Stimulated activated naive CD8-positive, alpha-beta T cell treated with anti-CD3 and anti-CD28 coated beads, Interleukin-15, Interleukin-2, amounts not matched to agents 100 U/mL and 50 U/mL, for 24 hours (primary cell): Measurements from ENCODE around the gene VTA1.
"Not testable (repeated sequence)": the region's sequence is repeated elsewhere in the genome, so short reads cannot be mapped to it uniquely, and the experiment has no call there.

ENCODE experiments used
- ATAC-seq: fragments of 150-1000 bp; cut with Tn5 transposase; one replicate; pipeline ENCODE4 v1.10.0; 2021
- DNase-seq: peaks from one replicate; pipeline ENCODE4 v3.0.0; 2021

Gene VTA1, protein sequence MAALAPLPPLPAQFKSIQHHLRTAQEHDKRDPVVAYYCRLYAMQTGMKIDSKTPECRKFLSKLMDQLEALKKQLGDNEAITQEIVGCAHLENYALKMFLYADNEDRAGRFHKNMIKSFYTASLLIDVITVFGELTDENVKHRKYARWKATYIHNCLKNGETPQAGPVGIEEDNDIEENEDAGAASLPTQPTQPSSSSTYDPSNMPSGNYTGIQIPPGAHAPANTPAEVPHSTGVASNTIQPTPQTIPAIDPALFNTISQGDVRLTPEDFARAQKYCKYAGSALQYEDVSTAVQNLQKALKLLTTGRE

DNA sequence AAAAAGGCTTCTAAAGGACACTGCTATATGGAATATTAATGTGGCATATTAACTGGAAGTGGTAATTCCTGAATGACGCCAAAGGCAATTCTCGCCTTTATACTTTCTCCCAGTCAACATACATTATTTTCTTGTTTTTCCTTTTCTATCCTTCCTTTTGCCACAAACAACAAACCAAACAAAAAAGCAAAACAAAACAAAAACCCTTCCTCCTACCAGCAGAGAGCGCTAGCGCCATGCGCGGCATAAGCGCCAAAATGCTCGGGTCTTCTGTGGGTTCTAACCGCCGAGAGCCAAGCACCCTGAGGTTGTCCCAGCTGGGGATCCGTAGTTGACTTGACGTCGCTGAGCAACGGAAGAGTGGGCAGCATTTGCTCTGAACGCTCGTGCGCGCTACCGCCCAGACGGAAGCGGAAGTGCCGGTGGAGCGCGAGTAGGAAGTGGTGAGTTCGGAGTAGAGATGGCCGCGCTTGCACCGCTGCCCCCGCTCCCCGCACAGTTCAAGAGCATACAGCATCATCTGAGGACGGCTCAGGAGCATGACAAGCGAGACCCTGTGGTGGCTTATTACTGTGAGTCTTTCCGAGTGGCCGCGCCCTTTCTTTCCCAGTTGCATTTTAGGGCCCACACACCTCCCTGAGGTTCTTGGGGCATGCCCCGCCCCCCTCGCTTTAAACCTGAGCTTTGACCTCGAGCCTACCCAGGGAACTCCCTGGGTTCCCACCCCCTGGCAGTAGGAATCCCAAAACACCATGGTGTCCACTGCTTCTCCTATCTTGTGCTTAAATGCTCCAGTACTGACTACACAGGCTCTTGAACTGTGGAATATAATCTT lies at the start of gene VTA1, which contains the start of gene NMBR:
Gene VTA1, plus strand, starts transcription at position 436 of the 835 bp plus-strand sequence. Its CDS starts 25 bp downstream, at position 461.
Gene NMBR, minus strand, starts transcription at position 295 of the 835 bp plus-strand sequence. CDS start 58,464 bp downstream, outside the sequence.
- ATAC-seq (peak; percentile 99), DNase-seq (peak; percentile 94)

DNA sequence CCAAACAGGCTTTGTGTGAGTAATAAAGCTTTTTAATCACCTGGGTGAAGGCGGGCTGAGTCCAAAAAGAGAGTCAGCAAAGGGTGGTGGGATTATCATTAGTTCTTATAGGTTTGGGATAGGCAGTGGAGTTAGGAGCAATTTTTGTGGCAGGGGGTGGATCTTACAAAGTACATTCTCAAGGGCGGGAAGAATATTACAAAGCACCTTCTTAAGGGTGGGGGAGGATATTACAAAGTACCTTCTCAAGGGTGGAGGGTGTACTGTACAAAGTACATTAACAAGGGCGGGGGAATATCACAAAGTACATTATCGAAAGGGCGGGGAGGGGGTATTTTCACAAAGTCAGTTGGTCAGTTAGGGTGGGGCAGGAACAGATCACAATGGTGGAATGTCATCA lies 42.2 kb upstream of the VTA1 start:
- DNase-seq, ATAC-seq: not testable (repeated sequence)

DNA sequence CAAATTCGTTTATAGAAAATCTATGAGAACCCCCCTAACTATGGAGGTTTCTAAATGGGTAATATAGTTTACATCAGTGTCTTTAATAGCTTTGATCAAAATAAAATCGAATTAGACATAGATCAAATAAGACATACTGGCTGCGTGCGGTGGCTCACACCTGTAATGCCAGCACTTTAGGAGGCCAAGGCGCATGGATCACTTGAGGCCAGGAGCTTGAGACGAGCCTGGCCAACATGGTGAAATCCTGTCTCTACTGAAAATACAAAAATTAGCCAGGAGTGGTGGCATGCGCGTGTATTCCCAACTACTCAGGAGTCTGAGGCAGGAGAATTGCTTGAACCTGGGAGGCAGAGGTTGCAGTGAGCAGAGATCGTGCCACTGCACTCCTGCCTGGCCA lies 36.2 kb upstream of the VTA1 start:
- not testable (repeated sequence) for ATAC-seq, DNase-seq

DNA sequence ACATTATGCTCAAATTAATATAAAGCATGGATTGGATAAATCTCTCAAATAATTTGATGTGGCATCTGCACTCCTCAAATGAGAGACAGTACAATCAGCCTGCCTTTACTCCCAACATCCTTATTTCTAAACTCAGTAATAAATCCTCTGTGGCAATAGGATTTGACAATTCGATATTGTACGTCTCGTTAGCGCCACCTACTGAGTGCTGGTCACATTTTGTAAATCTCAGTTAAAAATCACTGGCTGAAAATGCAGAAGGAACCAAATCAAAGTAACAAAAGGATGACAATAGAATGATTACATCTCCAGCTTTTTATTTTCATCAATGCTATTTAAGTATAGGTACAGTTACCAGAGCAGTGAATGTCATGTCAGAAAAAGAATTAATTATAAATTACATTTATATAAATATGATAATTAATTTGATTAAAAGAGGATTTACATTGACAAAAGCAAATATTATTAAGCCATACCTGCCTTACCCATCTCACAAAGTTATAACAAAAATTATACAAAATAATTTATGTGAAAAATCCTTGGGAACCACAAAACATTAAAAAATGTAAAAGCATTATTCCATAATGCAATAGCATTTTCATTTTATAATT lies 34.5 kb upstream of the VTA1 start:
- ATAC-seq (no peak), DNase-seq (peak; percentile 82)

DNA sequence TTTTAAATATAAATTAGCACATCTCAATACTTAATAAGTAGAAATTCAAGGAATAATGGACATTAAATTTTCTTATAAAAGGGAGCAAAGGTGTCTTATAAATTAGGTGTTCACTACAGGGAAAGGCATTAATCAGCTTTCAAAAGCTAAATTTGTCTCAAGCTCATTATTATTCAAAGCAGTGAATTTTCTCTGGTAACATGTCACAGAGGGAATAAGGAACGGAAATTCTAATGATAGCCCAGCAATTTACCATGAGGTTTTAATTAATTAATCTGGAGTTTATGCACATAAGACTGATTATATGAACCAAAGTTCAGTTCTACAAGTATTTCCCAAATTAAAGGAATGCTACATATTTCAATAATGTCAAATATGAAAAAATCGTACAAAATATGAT lies 29.7 kb upstream of the VTA1 start:
- DNase-seq (no peak), ATAC-seq (no peak)

DNA sequence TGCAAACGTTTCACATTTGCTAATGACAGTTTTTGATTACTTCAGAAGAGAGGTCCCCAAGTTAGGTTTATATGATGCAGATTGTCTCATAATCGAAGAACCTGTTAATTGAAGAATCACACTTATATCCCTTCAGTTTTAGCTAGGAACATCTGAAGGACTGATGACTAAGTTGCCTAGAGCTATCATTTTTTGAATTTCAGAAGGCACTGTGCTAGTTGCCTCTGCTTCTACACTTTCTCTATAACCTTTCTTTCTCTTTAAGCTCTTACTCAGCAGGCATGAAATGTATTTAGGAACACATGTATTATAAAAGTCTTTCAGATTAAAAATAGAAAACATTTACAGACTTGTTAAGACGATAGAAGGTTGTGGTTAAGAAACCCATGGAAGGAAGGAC lies 28.7 kb upstream of the VTA1 start:
- ATAC-seq (no peak), DNase-seq (no peak)

DNA sequence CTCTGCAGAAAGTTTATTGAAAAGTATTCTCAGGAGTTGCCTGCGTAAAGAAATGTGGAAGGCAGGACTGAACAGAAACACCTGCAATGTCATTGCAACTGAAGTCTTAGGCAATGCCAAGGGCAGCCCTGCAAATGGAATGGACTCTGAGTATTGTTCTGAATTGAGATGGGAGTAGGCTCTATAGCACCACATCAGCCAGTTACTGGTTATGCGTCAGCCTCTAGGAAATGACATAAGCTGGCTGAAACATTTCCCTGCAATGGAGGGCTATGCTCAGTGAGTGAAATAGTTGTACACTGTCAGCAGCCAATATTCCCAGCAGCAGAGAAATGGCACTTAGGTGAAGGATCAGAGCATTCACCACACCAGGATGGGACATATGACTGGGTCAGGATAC lies 28.1 kb upstream of the VTA1 start:
- DNase-seq = no peak
- no peak for ATAC-seq

DNA sequence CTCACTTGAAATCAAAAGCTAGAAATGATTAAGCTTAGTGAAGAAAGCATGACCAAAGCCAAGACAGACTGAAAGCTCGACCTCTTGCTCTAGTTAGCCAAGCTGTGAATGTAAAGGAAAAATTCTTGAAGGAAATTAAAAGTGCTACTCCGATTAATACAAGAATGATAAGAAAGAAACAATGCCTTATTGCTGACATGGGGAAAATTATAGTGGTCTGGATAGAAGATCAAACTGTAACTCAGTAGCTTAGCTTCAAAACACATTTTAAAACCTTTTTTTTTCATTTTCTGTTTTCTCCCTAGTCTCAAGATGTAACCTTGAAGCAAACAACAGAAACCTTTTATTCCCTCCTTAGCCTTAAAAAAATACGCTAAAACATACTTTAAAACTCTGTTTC lies 25.7 kb upstream of the VTA1 start:
- ATAC-seq (no peak), DNase-seq (no peak)

DNA sequence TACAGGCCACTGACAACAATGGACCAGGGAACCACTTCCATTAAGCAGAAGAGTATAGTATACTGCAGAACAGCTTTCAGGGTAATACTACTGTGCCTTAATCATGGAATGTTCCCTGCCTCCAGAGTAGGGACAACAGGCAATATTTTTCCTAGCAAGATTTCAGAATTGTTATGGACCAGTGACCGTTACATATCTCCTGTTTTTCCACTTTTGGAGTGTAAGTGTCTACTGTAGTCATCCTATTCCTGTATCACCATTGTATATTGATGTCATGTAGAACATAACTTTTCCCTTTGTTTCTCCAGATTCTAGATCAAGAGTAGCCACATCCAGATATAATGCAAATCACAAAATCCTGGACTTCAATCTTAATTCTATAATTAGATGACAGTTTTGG lies 16.2 kb upstream of the VTA1 start:
- no peak for DNase-seq
- ATAC-seq = no peak

DNA sequence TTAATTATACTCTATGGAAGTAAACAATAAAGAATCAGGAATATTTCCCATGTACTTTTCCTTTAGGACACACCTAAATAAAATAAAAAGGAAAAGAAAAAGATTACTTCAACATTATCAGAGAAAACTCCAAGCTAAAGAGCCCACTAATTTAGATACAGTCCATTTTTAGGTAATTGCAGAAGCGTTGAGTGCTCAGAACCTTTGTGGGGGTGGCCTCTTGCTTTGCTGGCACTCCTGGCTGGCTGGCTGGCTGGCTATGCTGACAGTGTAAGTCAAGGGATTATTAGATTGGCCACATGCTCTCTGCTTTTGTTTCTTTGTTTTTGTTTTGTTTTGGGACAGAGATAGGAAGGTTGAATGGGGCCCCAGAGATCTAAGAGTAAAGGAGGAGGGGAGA lies 14.4 kb upstream of the VTA1 start, which contains the start of gene GJE1:
Gene GJE1, plus strand, starts transcription at position 301 of the 400 bp plus-strand sequence. CDS start 234 bp downstream, outside the sequence.
- DNase-seq (no peak), ATAC-seq (no peak)

DNA sequence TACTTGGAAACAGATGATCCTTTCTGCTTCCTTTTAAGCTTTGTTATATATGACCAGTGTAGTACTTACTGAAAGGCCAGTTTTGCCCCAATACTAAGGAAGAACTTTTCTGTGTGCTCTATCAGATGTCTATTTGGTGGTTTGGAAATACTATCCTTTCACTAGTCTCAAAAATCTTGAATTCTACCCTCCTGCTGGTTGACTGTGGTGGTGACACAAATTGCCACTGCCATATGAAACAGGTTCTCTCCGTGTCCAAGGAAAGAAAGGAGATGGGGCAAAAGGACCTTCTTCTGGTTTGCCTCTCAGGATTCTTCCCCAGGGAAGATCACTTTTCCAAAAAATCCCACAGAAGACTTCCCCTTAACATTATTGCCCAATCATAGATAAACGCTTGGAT lies 8.2 kb upstream of the VTA1 start:
- DNase-seq (no peak), ATAC-seq (no peak)

DNA sequence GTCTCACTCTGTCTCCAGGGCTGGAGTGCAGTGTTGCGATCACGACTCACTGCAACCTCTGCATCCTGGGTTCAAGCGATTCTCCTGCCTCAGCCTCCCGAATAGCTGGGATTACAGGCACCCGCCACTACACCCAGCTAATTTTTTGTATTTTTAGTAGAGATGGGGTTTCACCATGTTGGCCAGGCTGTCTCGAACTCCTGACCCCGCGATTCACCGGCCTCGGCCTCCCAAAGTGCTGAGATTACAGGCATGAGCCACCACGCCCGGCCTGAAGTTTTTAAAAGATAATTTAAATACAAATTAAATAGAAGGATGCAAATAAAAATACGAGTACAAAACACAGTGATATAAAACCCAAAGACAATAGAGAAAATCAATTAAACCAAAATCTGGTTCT lies 5.5 kb upstream of the VTA1 start:
- DNase-seq, ATAC-seq: not testable (repeated sequence)

DNA sequence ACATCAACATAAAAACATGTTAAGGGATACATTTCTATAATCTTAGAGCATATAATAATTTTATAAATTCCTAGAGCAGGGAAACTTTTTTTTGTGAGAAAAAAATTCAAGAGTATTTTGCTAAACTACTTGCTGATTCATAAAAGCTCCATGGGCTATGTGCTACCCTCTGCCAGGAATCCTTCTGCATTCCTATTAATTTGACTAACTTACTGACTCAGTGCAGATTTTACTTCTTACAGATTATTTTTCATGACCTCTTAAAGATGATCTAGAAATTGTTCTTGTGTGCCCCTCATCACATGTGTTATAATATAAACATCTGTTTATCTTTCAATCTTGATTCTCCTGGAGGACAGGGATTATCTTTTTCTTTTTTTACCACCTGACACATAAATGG lies 5.7 kb downstream of the VTA1 start:
- ATAC-seq (no peak), DNase-seq (no peak)

DNA sequence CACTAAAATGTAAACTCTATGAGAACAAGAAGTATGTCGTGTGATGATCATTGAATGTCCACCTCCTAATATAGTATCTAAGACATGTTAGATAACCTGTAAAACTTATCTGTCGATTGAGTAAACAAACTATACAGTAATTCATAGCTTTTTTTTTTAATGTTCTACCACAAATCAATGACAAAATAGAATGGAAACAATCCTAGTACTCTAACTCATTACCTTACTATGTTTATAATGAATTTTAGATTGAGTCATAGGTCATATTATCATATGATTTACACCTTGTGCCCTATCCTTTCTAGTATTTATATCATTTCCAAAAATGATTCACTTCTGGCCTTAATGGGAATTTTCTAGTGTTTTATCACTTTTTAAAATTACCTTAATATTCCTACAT lies 6.1 kb downstream of the VTA1 start:
- DNase-seq (no peak), ATAC-seq (peak; percentile 32)

DNA sequence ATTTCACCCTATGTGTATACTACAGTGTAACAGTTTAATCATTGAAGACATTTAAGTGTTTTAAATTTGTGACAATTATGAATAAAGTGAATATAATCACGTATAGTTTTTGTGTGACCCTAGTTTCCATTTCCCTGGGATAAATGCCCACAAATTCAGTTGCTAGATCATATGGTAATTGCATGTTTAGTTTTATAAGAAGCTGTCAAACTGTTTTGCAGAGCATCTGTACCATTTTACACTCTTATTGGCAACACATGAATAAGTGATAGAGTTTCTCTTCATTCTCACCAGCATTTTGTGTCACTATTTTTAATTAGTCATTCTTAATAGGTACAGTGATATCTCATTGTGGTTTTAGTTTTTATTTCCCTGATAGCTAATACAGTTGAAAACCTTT lies 7.3 kb downstream of the VTA1 start:
- ATAC-seq (no peak), DNase-seq (no peak)

DNA sequence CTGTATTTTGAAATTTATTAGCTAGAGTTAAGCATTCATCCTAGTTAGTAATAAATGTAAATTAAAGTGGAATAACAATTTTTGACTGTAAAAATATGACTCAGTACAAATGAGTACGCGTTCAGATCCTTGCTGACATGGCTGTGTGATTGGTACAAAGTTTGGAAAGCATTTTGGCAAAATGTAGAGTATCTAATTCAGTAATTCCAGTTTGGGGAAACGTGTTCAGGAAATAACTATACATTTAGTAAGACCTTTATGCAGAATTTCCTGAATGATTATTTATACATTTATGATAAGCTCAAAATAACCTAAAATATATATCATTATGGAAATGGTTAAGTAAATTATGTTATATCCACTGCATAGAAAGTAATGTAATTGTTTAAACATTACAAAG lies 8.0 kb downstream of the VTA1 start:
- DNase-seq = no peak
- no peak for ATAC-seq

DNA sequence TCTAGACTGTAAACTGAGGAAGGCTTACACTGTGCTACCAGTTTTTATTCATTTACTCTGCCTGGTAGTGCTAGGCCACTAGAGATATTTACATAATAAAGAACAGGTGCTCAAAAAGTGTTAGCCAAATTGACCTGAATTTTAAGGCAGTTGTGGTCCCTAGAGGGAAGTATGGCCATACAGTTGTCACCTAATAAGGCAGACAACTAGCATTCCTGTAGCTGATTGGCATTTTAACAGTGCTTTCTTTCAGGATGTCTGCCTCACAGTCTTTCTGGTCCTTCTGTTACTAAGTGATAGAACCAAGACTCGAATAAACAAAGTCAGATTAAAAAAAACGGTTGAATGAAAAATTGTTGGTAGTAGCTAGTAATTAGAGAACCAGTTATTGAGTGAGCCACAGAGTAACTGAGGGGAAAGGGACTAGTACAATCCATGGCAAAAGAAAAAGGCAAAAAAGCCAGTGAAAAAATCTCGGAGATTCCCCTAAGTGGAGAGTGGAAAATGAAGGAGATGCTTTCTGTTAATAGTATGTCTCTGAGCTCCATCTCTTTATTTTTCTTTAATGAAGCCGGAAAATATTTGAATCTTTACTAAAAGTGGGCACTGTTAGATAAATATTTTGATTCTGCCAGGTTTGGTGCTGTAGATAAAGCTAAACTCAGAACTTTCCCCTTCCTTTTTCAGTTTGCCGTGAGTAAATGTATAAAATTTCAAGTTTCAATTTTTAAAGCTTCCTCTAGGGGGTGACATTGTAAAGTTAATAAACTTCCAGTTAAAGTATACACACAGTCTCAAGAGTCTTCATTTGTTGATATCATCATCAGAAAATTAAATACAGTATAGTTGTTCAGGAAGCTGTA lies 9.1 kb downstream of the VTA1 start:
- ATAC-seq = no peak

DNA sequence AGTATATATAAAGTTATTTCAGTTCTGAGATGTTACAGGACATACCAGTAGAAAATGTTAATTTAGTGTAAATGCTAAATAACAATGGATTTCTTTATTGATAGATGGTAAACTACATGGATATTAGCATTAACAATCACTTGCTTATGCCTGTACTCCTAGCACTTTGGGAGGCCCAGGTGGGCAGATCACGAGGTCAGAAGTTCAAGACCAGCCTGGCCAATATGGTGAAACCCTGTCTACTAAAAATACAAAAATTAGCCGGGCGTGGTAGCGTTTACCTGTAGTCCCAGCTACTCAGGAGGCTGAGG lies 9.7 kb downstream of the VTA1 start:
- DNase-seq, ATAC-seq: not testable (repeated sequence)

More for the DNA sequence above, 9.1 kb downstream of the VTA1 start:
- DNase-seq = no peak

DNA sequence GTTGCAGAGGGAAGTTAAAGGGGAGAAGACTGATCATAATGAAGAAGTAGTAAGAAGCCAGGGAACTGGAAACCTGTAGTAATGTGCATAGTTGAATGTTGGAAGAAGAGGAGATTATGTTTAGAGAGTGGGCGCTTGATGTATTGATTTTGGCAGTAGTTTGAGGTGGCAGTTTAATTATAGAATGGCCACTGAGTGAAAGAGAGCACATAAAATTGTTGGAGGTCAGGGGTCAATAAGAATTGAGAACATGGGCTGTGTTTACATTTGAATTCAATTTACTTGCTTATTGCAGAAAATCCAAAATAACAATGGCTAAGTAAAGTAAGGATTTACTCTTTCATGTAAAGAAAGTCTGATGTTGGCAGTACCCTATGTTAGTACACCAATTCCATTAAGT lies 15.7 kb downstream of the VTA1 start:
- ATAC-seq (no peak), DNase-seq (no peak)

DNA sequence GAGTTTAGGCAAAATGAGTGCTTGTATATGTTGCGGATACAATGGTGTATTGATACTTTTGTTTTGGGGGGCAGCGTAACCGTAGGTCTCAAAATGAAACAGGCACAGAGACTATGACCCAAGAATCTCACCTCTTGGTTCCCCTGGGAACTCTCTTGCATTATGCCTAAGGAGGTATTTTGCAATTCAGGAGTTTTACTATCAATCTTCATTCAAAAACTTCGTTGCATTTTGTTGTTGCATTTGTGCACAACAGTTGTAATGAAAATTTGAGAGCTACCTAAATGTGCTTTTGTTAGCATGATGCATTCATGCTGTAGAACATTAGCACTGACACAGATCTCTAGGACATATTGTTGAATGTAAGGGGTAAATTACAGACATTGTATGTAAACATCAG lies 18.2 kb downstream of the VTA1 start:
- DNase-seq (no peak), ATAC-seq (no peak)

DNA sequence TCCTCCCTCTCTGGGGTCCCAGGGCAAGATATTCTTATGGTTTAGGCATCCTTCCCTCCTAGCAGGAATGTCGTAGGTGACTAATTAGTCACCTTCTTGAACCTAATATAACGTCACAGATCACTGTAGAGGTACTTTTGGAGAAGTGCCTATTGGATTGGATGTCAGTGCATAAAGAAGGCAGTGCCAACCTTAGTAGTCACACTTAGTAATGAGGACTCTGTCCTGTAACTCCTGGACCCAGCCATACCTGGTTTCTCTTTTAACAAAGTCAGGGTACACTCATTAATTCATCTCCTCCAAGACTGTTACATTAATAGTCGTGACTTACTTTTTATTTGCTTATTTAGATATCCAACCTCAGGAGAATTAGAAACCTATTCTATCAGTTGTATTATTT lies 20.0 kb downstream of the VTA1 start:
- no peak for ATAC-seq
- no peak for DNase-seq

DNA sequence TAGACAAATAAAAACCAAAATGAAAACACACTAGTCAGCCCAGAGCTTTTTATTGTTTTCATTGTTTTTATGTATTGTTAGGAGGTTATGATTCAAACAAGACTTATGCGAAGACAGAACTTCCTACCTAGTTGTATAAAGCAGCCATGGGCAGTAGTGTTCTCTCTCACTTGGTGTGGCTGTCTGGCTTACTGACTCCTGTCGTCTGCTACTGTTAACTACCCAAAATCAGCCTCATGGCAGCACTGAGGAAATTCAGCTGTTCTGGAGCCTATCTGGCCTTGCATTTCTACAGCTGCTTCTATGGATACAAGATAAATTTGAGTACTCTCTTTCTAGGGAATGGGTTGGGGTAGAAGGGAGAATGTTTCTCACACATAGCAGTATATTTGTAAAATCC lies 20.4 kb downstream of the VTA1 start:
- ATAC-seq (no peak), DNase-seq (no peak)
